ENCODE measurements around the gene FRZB. TPM values are rescaled to one million over a fixed set of nuclear protein-coding genes. Genes with fewer than 3 reads are reported as not detected.
A peak's percentile ranks its signal among the peaks of the same experiment; 100 is the strongest.

The FRZB gene
- total and polyA plus RNA-seq, 2 donors (not counting 1 experiment from before 2014, with no cell fraction given): 1.5 to 2.0 TPM

DNA sequence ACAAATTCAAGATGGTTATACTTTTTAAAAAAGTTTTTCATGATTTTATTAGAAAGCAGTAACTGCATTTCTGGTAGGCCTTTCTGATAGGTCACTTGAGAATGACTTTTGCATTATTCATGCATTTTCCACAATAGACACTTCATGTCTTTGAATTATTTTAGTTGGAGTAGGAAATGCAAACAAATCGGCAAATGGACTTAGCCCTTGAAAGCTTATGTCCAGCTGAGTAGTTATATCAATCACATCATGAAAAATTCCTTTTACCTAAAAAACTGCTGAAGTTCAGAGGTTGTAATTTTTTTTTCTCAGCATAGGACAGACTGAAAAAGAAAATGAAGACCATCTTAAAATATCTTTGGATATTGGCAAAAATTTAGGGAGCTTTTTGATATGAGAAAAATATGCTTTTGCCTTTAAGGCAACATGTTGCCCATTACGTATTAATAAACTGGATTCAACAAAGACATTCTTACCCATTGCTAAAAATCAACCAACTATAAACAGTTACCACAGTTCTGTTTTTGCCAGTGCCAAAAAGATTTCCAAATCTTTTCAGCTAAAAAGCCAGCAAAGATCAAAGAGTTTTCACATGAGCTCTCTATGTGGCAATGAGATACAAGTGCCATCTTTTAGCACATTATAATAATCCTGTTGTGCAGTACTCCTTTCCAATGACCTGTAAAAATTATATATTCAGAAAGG is 45.5 kb upstream of the FRZB start:
- no peaks in the 10 kb centered on the region for H3K79me2 ChIP-seq (ENCODE audit: control insufficient read depth, insufficient read depth, low read length)
- H4K20me1 ChIP-seq (ENCODE audit: control insufficient read depth, extremely low read depth, insufficient read depth, low read length): no peaks in the 10 kb centered on the region
- H3K4me2 ChIP-seq (ENCODE audit: extremely low read depth, insufficient read depth, low read length): no peak overlapping the region
- no peak overlapping the region for H3K4me3 ChIP-seq (replicated peaks in 1 of 4; ENCODE audit: control extremely low read depth in 1 of 4, insufficient read depth in 1 of 4, low read depth in 3 of 4, low read length in 4 of 4)
- H3K9ac ChIP-seq (ENCODE audit: insufficient read depth, low read length): no peak overlapping the region
- no peak for TF ChIP-seq EZH2 (IDR thresholded peaks at IDR 0.05; ENCODE audit: low read length, missing control alignments)
- TF ChIP-seq, protein P1, sequence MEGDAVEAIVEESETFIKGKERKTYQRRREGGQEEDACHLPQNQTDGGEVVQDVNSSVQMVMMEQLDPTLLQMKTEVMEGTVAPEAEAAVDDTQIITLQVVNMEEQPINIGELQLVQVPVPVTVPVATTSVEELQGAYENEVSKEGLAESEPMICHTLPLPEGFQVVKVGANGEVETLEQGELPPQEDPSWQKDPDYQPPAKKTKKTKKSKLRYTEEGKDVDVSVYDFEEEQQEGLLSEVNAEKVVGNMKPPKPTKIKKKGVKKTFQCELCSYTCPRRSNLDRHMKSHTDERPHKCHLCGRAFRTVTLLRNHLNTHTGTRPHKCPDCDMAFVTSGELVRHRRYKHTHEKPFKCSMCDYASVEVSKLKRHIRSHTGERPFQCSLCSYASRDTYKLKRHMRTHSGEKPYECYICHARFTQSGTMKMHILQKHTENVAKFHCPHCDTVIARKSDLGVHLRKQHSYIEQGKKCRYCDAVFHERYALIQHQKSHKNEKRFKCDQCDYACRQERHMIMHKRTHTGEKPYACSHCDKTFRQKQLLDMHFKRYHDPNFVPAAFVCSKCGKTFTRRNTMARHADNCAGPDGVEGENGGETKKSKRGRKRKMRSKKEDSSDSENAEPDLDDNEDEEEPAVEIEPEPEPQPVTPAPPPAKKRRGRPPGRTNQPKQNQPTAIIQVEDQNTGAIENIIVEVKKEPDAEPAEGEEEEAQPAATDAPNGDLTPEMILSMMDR (conservative IDR thresholded peaks at IDR 0.05 in 1 of 2, IDR thresholded peaks at IDR 0.05 in 1 of 2; ENCODE audit: low read depth in 1 of 2, low read length in 2 of 2): no peak
- H3K4me1 ChIP-seq (ENCODE audit: control insufficient read depth, extremely low read depth, insufficient read depth, low read length): peaks cover 3% of the 10 kb centered on the region
- H3K27me3 ChIP-seq (ENCODE audit: control insufficient read depth, insufficient read depth, low read length): no peaks in the 10 kb centered on the region
- peak in 1 of 2 donors; percentile 29 for DNase-seq (ENCODE audit: low read depth in 2 of 2)
- H3K9me3 ChIP-seq (ENCODE audit: control insufficient read depth, insufficient read depth, low read depth, low read length): no peaks in the 10 kb centered on the region
- no peak overlapping the region for H2AFZ ChIP-seq (ENCODE audit: low read length)
- H3K36me3 ChIP-seq (ENCODE audit: control insufficient read depth, insufficient read depth, low read length): peaks cover 3% of the 10 kb centered on the region
- H3K27ac ChIP-seq (ENCODE audit: insufficient read depth, low read length): no peak overlapping the region

DNA sequence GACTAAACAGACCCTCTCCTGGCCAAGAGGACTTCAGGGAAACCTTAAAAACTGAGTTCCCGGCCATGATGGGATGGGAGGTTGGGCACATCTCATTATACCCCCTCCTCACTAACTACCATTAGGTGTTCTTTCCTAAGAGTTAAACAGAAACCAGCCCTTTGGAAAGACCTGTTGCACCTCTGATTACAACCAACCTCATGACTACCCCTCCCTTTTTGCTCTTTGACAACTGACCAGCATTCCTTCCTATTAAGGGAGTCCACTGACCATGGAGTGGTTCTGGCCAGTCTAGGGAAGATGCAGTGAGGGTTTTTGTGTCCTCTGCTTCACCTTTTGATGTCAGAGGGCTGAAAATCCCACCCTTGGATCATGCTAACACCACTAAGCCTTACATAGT is 44.5 kb upstream of the FRZB start:
- Histone ChIP-seq H3K4me3 (replicated peaks in 1 of 4; ENCODE audit: control extremely low read depth in 1 of 4, insufficient read depth in 1 of 4, low read depth in 3 of 4, low read length in 4 of 4) (no peak overlapping the region), H3K9me3 (ENCODE audit: control insufficient read depth, insufficient read depth, low read depth, low read length) (no peaks in the 10 kb centered on the region), H3K27ac (ENCODE audit: insufficient read depth, low read length) (no peak overlapping the region), H3K36me3 (ENCODE audit: control insufficient read depth, insufficient read depth, low read length) (peaks cover 3% of the 10 kb centered on the region), H4K20me1 (ENCODE audit: control insufficient read depth, extremely low read depth, insufficient read depth, low read length) (no peaks in the 10 kb centered on the region), H3K9ac (ENCODE audit: insufficient read depth, low read length) (no peak overlapping the region), H3K27me3 (ENCODE audit: control insufficient read depth, insufficient read depth, low read length) (no peaks in the 10 kb centered on the region), H3K4me2 (ENCODE audit: extremely low read depth, insufficient read depth, low read length) (no peak overlapping the region), H3K4me1 (ENCODE audit: control insufficient read depth, extremely low read depth, insufficient read depth, low read length) (peaks cover 3% of the 10 kb centered on the region), H2AFZ (ENCODE audit: low read length) (no peak overlapping the region), H3K79me2 (ENCODE audit: control insufficient read depth, insufficient read depth, low read length) (no peaks in the 10 kb centered on the region)
- no peak for DNase-seq (ENCODE audit: low read depth in 2 of 2)
- TF ChIP-seq EZH2 (IDR thresholded peaks at IDR 0.05; ENCODE audit: low read length, missing control alignments): no peak
- TF ChIP-seq, protein P1 (conservative IDR thresholded peaks at IDR 0.05 in 1 of 2, IDR thresholded peaks at IDR 0.05 in 1 of 2; ENCODE audit: low read depth in 1 of 2, low read length in 2 of 2): no peak

DNA sequence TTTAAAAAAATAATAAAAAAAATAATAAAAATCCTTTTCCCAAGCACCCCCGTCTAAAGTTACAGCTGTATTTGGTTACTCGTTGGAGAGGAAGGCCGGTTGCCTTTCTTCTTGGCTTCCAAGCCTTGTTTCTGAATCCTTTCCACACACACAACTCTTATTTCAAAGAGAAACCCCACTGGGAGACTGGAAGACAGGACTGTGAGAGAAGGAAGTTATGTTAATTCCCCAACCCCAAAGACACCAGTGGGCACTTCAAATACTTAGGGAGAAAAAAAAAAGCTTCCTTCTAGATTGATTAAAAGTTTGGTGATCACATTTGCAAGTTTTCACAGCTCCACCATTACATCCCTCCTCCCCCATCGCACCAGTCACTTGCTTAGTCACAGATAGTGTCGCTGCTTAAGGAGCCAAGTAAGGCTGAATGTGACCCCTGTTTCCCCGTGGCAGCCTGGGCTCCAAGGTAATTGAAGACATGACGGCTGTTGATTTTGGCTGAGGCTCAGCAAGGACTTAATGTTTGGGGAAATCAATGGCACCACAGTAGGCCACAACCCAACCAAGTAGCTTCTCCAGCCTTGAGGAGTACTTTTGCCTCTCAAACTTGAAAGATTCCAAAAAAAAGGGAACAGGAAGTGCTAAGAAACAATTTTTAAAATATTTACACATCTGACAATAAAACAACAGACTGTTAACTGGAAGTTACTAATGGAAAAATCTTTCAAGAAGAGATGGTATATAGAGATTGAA is 40.8 kb upstream of the FRZB start:
- Histone ChIP-seq H2AFZ (ENCODE audit: low read length) (no peak overlapping the region), H3K4me1 (ENCODE audit: control insufficient read depth, extremely low read depth, insufficient read depth, low read length) (no peaks in the 10 kb centered on the region), H3K4me2 (ENCODE audit: extremely low read depth, insufficient read depth, low read length) (no peak overlapping the region), H3K36me3 (ENCODE audit: control insufficient read depth, insufficient read depth, low read length) (peaks cover 1% of the 10 kb centered on the region), H3K4me3 (replicated peaks in 1 of 4; ENCODE audit: control extremely low read depth in 1 of 4, insufficient read depth in 1 of 4, low read depth in 3 of 4, low read length in 4 of 4) (no peak overlapping the region), H3K9me3 (ENCODE audit: control insufficient read depth, insufficient read depth, low read depth, low read length) (no peaks in the 10 kb centered on the region), H3K27ac (ENCODE audit: insufficient read depth, low read length) (no peak overlapping the region), H4K20me1 (ENCODE audit: control insufficient read depth, extremely low read depth, insufficient read depth, low read length) (no peaks in the 10 kb centered on the region), H3K9ac (ENCODE audit: insufficient read depth, low read length) (no peak overlapping the region), H3K27me3 (ENCODE audit: control insufficient read depth, insufficient read depth, low read length) (no peaks in the 10 kb centered on the region), H3K79me2 (ENCODE audit: control insufficient read depth, insufficient read depth, low read length) (no peaks in the 10 kb centered on the region)
- DNase-seq (ENCODE audit: low read depth in 2 of 2): peak in 1 of 2 donors; percentile 7
- TF ChIP-seq, protein P1 (conservative IDR thresholded peaks at IDR 0.05 in 1 of 2, IDR thresholded peaks at IDR 0.05 in 1 of 2; ENCODE audit: low read depth in 1 of 2, low read length in 2 of 2): no peak
- TF ChIP-seq EZH2 (IDR thresholded peaks at IDR 0.05; ENCODE audit: low read length, missing control alignments): no peak
